ENCODE data around the gene TPO.
"Not testable (repeated sequence)": the region's sequence is repeated elsewhere in the genome, so short reads cannot be mapped to it uniquely, and the experiment has no call there.

TPO gene

GRCh38 chr2:1505031-1505441 lies 91.8 kb downstream of the TPO start:
- DNase-seq: no peak

DNA sequence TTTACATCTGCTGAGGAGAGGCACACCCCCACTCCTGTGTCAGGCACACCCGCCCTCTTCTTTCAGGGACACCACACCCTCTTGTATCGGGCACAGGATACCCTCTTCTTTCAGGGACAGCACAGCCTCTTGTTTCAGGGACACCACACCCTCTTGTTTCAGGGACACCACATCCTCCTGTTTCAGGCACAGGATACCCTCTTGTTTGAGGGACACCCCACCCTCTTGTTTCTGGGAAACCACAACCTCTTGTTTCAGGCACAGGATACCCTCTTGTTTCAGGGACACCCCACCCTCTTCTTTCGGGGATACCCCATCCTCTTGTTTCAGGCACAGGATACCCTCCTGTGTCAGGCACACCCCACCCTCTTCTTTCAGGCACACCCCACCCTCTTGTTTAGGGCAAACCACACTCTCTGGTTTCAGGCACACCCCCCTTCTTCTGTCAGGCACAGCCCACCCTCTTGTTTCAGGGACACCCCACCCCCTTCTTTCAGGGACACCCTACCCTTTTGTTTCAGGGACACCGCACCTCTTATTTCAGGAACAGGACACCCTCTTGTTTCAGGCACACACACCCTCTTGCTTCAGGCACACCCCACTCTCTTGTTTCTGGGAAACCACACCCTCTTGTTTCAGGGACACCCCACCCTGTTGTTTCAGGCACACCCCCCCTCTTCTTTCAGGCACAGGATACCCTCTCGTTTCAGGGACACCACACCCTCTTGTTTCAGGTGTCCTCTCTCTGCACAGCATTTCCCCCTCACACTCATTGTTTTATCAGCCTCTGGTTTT lies 96.2 kb downstream of the TPO start:
- peak; percentile 90 for DNase-seq

DNA sequence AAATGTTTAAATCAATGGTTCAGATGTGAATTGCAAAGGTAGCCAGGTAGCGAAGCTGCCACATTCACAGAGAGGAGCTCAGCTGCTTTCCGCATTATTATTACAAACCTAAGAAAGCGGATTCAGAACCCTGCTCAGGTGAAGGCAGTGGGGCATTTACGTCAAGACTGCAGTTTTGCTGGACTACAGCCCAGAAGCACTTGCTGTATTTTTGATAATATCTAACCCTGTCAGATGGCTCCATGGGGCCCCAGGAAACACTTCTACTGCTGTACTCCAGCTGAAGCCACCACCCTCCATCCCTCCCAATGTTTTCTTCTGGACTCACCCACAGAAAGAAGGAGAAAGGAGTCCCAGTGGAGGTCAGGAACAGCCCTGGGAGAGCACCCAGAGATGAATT lies 96.9 kb downstream of the TPO start:
- DNase-seq: peak; percentile 73

- DNase-seq: no peak
Observed at GRCh38 chr2:1511455-1511854, 98.2 kb downstream of the TPO start.

DNA sequence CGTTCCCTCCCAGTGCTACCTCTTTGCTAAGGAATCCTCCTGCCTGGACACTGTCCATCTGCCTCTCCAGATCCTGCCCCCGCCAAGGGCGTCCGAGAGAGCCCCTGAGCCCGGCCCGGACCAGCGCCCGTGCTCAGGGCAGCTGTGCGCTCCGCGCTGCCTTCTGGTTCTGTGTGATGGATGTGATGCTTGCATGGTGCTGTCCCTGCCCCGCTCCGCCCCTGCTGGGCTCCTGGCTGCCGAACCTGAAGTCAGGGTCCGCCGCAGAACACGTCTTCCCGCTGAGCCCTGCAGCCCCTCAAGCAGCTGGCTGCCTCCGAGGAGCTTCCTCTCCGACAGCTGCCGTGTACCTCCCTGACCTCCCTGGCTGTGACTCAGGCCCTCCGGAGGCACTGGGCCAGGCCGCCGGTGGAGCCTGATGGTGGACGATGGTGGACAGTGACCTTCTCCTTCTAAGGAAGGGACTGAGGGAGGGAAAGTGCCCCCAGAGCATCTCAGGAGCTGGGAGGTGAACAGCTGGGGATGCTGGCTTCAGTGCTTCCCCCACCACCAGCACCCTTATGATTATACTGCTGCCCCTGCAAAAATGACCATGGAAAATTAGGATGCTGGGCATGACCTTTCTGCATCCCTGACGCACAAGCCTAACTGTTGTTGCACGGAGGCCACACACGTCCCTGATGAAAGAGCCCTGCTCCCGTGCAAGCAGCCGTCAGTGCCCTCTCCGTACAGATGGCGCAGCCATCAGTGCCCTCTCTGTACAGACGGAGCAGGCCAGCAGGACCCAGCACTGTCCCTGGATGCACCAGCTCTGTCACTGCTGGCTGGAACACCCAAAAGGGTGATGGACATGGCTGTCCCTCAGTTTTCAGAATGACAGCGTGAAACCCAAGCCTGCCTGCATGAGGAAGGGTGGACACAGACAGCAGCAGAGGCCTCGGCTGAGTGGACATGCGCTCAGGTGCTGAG lies 99.3 kb downstream of the TPO start:
- no peak for DNase-seq

- DNase-seq: no peak
Observed at GRCh38 chr2:1514391-1515072, 101.3 kb downstream of the TPO start.

- no peak for DNase-seq
Observed at GRCh38 chr2:1515073-1515430, 101.8 kb downstream of the TPO start.

DNA sequence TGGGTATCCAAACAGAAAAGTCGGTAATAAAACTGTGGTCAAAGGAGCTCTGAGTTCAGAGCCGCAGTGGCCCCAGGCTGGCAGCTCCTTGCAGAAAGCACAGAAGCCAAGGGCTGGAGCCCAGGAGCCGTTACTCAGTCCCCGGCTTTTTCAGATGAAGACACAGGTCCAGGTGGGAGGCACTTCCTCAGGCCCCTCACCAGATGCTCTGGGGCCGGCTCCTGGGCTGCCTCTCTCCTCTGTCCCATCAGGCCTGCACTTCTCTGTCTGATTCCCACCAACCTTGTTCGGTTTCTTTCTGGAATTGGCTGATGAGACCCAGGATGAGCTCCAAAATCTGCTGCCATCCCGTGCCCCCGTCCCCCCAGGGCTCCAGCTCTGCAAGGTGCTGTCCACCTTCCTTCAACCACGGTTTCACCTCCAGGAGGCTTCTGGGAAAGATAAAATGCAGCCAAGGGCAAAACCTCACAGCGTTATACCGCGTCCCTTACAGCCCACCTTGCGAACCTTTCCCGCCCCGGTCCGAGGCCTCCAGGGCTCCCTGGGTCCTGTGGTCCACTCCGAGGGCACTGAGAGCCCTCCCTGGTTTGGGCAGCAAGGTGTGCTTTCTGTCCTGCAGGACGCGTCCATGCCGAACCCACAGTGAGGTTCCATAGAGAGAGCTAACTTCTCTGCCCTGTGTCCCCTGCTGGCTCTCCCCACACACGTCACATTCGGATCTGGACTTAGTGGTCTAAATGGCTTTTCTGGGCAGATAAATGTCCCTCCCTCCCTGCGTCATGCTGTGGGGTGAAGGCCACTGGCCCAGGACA lies 102.9 kb downstream of the TPO start:
- no peak for DNase-seq

DNA sequence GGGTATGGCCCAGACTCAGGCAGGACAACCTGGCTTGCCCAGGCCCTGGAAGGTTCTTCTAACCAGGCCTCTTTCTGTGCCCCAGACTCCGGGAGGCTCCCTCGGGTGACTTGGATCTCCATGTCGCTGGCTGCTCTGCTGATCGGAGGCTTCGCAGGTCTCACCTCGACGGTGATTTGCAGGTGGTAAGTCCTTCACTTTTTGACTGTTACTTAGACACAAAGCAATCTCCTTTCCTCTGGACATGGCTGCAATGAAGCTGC lies 103.5 kb downstream of the TPO start:
- no peak for DNase-seq

DNA sequence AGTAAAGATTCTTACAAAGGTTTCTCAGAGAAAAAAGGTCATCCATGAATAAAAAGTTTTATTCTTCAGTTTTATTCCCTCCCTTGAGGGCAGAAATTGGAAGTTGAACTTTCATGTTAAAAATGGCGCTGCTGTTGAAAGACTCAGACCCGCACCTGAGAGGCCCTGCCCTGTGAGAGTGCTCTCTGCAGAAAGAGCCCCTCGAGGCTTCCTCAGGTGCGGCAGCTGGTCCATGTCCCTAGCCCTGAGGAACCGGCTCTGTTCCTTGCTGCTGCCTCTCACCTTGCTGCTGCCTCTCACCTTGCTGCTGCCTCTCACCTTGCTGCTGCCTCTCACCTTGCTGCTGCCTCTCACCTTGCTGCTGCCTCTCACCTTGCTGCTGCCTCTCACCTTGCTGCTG lies 104.0 kb downstream of the TPO start:
- DNase-seq: not testable (repeated sequence)

DNA sequence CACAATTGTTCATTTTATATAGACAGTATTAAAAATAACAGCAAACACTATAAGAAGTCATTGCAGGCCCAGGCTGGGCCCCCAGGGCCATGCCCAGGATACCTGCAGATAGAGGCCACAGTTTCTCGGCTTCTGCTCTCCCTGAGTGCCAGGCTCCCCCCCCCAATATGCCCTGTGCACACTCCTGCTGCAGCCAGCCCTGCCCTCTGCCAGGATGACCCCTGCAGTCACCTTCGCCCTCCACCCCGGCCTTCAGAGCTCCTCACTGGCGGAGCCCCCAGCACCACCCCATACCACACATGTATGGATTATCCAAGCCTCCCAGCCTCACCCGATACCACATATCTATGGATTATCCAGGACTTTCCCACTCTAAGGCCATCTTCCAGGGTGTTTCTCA lies 104.5 kb downstream of the TPO start:
- no peak for DNase-seq

DNA sequence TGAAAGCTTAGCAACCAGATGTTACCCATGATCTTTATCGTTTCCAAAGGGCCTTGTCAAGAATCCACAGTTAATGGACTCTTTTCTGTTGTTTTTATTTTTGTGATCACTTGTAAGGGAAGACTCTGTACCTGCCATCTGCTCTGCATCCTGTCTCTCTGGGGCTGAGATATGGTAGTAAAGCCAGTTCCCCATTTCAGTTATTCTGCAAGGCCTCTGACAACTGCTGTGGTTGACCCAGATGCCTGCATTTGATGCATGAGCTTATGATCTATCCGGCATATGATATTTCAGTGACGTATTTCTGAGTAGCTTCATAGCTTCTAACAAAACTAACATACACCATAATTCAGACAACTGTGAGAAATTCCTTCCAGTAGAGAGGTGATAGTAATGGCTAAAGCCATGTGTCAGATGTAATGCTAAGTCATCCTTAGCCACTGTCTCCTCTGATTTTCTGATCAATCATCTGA lies 105.1 kb downstream of the TPO start:
- DNase-seq: no peak

GRCh38 chr2:1518867-1519530 lies 105.7 kb downstream of the TPO start:
- peak; percentile 89 for DNase-seq

DNA sequence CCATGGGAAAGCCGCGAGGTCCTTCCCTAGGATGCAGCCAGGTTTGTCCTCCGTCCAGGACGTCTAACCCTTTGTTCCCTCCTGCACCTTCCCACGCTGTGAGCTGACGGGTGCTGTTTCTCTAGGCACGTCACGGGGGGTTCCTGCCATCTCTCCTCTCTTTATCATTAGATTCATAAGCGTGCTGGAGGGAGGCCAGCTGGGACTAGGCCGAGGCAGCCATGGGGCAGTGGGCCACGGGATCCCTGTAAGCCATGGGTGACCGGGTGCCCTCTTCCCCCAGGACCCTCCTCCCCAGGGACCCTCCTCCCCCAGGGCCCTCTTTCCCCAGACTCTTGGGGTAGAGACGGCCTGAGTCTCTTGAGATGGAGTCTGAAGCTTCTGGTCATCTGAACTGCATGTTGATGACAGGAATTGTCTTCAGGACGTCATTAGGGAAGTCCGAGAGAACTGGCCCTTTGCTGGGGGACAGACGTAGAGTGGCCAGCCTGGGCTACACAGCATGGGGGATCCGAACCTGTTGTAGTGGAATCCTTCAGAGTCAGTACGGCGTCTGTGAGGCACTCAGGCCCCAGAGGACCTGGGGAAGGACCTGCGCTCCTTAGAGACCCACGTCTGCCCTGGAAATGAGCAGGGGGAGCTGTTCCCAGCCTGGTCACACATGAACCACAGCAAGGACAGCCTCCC lies 108.1 kb downstream of the TPO start:
- no peak for DNase-seq

GRCh38 chr2:1521878-1522830 lies 108.9 kb downstream of the TPO start:
- peak; percentile 67 for DNase-seq

DNA sequence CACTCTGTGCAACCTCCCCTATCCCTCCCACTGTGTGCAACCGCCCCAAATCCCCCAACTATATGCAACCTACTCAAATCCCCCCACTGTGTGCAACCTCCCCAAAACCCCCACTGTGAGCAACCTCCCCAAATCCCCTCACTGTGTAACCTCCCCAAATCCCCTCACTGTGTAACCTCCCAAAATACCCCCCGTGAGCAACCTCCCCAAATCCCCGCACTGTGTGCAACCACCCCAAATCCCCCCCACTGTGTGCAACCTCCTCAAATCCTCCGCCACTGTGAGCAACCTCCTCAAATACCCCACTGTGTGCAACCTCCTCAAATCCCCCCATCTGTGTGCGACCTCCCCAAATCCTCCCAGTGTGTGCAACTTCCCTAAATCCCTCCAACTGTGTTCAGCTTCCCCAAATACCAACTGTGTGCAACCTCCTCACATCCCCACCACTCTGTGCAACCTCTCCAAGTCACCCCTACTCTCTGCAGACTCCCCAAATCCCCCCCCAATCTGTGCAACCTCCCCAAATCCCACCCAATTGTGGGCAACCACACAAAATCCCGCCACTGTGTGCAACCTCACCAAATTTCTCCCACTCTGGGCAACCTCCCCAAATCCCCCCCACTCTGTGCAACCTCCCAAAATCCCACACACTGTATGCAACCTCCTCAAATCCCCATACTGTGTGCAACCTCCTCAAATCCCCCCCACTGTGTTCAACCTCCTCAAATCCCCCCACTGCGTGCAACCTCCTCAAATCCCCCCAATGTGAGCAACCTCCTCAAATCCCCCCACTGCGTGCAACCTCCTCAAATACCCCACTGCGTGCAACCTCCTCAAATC lies 114.1 kb downstream of the TPO start:
- no peak for DNase-seq

GRCh38 chr2:1528273-1529064 lies 115.2 kb downstream of the TPO start:
- no peak for DNase-seq

GRCh38 chr2:1538663-1539062 lies 125.4 kb downstream of the TPO start:
- DNase-seq: peak; percentile 83

All from hematopoietic multipotent progenitor cell treated with erythropoietin and hydrocortisone succinate and interleukin-3 and kit ligand, for 8 days (in vitro differentiated cells).